ENCODE measurements around the gene ABI1. TPM values are rescaled to one million over a fixed set of nuclear protein-coding genes. Genes with fewer than 3 reads are reported as not detected.

The ABI1 gene
- total and polyA plus RNA-seq, 9 of the 15 experiments (the other 6 are each of a cell fraction or from before 2014, with no cell fraction given) = 22.1 to 52.3 (median 39.0) TPM

- H3K27me3 ChIP-seq (ENCODE audit: control insufficient read depth in 2 of 2, insufficient read depth in 2 of 2, low read length in 2 of 2) = 0 out of 5 replicates have a peak, but pooled peaks cover 4 to 5% of the 10 kb centered on the region in 2 experiments
- H3K9ac ChIP-seq (ENCODE audit: insufficient read depth in 1 of 2, low read depth in 2 of 2, low read length in 2 of 2) = peak overlapping the region; percentile 92 to 97
- ChIA-PET POLR2A (interaction anchor here (1.0 to 1.6 kb wide), 3 partner anchors 11 to 184 kb away, joined by 4 to 6 read pairs (median 4); no protein-coding TSS in a partner anchor), CTCF (ENCODE audit: low intra/inter-chr PET ratio) (interaction anchor here (2.4 kb wide), 1 partner anchor 22 kb away, joined by 11 read pairs; no protein-coding TSS in a partner anchor)
- 0% methylated on average over 4 of the region's 24 CpGs for WGBS (ENCODE audit: insufficient coverage, low coverage, missing lambda C conversion rate)
- H3K9me3 ChIP-seq (replicated peaks; ENCODE audit: control insufficient read depth, insufficient read depth, low read depth, low read length) = no peaks in the 10 kb centered on the region
- peaks cover 3 to 14% of the 10 kb centered on the region in 2 experiments; a peak in 4 of 5 replicates for H3K4me1 ChIP-seq (replicated peaks in 1 of 2; ENCODE audit: control insufficient read depth in 2 of 2, insufficient read depth in 2 of 2, low read length in 2 of 2)
- H3K4me2 ChIP-seq (ENCODE audit: insufficient read depth, low read length) = peak overlapping the region; percentile 92; the same call in 1 of the 2 replicates
- ATAC-seq (peak; percentile 75), FAIRE-seq (no peak), DNase-seq (ENCODE audit: extremely low read depth in 1 of 4, low spot score in 3 of 4) (peak; percentile 51 to 80 (median 62))
- peak overlapping the region; percentile 100 for H3K4me3 ChIP-seq
- intact Hi-C loops (cut with micrococcal nuclease) (loop anchor here (5.0 to 10.0 kb wide), 2 partner anchors 103 to 295 kb away; partner anchors contain the start of genes MASTL and YME1L1), in situ Hi-C loops (cut with MboI) (no loop called here)
- no peaks in the 10 kb centered on the region for H3K9me1 ChIP-seq (ENCODE audit: control insufficient read depth, insufficient read depth, low read length)
- H4K20me1 ChIP-seq (replicated peaks; ENCODE audit: control insufficient read depth, insufficient read depth, low read length) = no peaks in the 10 kb centered on the region
- H3K79me2 ChIP-seq (ENCODE audit: control insufficient read depth, insufficient read depth, low read length) = peaks cover 56% of the 10 kb centered on the region
- peak overlapping the region; percentile 98 for H2AFZ ChIP-seq (ENCODE audit: low read depth, low read length)
- H3K27ac ChIP-seq (ENCODE audit: extremely low read depth, low read depth, low read length) = peak overlapping the region; percentile 94
- no peaks in the 10 kb centered on the region for H3K36me3 ChIP-seq (ENCODE audit: control insufficient read depth, insufficient read depth, low read length)
- no TSS peak for BruUV-seq (replicated peaks)
- no peak for TF ChIP-seq POLR3A (IDR thresholded peaks at IDR 0.05; ENCODE audit: borderline replicate concordance, extremely low read depth, insufficient read depth, insufficient read length)
- TF ChIP-seq CEBPG (CRISPR knock-in tag; IDR thresholded peaks at IDR 0.05) = no peak
- TF ChIP-seq CEBPG (tag; conservative IDR thresholded peaks at IDR 0.05 in 1 of 2, IDR thresholded peaks at IDR 0.05 in 1 of 2) = no peak
- TF ChIP-seq ZNF639 (CRISPR knock-in tag; conservative IDR thresholded peaks at IDR 0.05 in 1 of 2, IDR thresholded peaks at IDR 0.05 in 1 of 2) = no peak
- no peak for TF ChIP-seq HCFC1 (IDR thresholded peaks at IDR 0.05; ENCODE audit: low read depth, low read length)
- no peak for TF ChIP-seq NFRKB (IDR thresholded peaks at IDR 0.05; ENCODE audit: low read depth)
- TF ChIP-seq SIRT6 (IDR thresholded peaks at IDR 0.05; ENCODE audit: low read depth, low read length) = no peak
- no peak for TF ChIP-seq EWSR1 (IDR thresholded peaks at IDR 0.05; ENCODE audit: borderline replicate concordance, low read depth, partially characterized antibody)
- no peak for TF ChIP-seq ZNF76 (CRISPR knock-in tag; IDR thresholded peaks at IDR 0.05; ENCODE audit: borderline replicate concordance)
- no peak for TF ChIP-seq HBP1 (CRISPR knock-in tag; IDR thresholded peaks at IDR 0.05)
- no peak for TF ChIP-seq FOS (IDR thresholded peaks at IDR 0.05; ENCODE audit: extremely low read depth, insufficient read length)
- TF ChIP-seq, protein P1, sequence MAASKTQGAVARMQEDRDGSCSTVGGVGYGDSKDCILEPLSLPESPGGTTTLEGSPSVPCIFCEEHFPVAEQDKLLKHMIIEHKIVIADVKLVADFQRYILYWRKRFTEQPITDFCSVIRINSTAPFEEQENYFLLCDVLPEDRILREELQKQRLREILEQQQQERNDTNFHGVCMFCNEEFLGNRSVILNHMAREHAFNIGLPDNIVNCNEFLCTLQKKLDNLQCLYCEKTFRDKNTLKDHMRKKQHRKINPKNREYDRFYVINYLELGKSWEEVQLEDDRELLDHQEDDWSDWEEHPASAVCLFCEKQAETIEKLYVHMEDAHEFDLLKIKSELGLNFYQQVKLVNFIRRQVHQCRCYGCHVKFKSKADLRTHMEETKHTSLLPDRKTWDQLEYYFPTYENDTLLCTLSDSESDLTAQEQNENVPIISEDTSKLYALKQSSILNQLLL (CRISPR knock-in tag; IDR thresholded peaks at IDR 0.05; ENCODE audit: borderline replicate concordance) = no peak
- TF ChIP-seq VEZF1 (CRISPR knock-in tag; IDR thresholded peaks at IDR 0.05) = peak; percentile 77
- no peak for TF ChIP-seq MIER1 (IDR thresholded peaks at IDR 0.05; ENCODE audit: low read depth)
- no peak; the same call in 1 of the 2 replicates for TF ChIP-seq GTF2E2 (tag; IDR thresholded peaks at IDR 0.05)
- TF ChIP-seq HSF4 (CRISPR knock-in tag; IDR thresholded peaks at IDR 0.05; ENCODE audit: borderline replicate concordance) = no peak
Observed at GRCh38 chr10:26860102-26860442, 686 bp downstream of the ABI1 start.
